Activated T-cell treated with anti-CD3 and anti-CD28 coated beads, Interleukin-2, amount 50 U/mL, for 72 hours (primary cell): Measurements from ENCODE around the gene ULK4. TPM values are rescaled to one million over a fixed set of nuclear protein-coding genes. Genes with fewer than 3 reads are reported as not detected.

Experiments
- ATAC-seq, 2 donors: fragments of 150-1000 bp; cut with Tn5 transposase; replicated peaks in 1 of 2; 2 replicates each; pipeline ENCODE4 v1.10.0; 2021; ENCODE audit warnings: moderate library complexity in 2 of 2, mild to moderate bottlenecking in 1 of 2
- DNase-seq, 2 donors: peaks; one replicate each; pipeline ENCODE4 v3.0.0; 2021 to 2022; ENCODE audit warnings: mixed read lengths in 1 of 2
- H3K27ac Mint-ChIP-seq: one replicate; pipeline ENCODE4 v1.8.0; 2022; ENCODE audit warnings: mild to moderate bottlenecking, moderate library complexity, mixed read lengths
- H3K27me3 Mint-ChIP-seq: one replicate; pipeline ENCODE4 v1.8.0; 2022; ENCODE audit warnings: low read depth, mixed read lengths
- H3K36me3 Mint-ChIP-seq, 2 donors: one replicate each; pipeline ENCODE4 v1.8.0; 2022; ENCODE audit warnings: mixed read lengths in 2 of 2, mild to moderate bottlenecking in 1 of 2; ENCODE audit not compliant: insufficient read depth in 2 of 2
- H3K4me1 Mint-ChIP-seq: one replicate; pipeline ENCODE4 v1.8.0; 2022; ENCODE audit warnings: low read depth, mixed read lengths
- H3K4me3 Mint-ChIP-seq, 2 donors: one replicate each; pipeline ENCODE4 v1.8.0; 2022; ENCODE audit warnings: mild to moderate bottlenecking in 2 of 2, mixed read lengths in 2 of 2, moderate library complexity in 2 of 2
- H3K9me3 Mint-ChIP-seq, 2 donors: one replicate each; pipeline ENCODE4 v1.8.0; 2022; ENCODE audit warnings: mixed read lengths in 2 of 2
- total RNA-seq, 2 donors: library from RNA; stranded (reverse); gene quantifications; one replicate each; pipeline ENCODE4 v1.2.3, GENCODE V29; 2022

The ULK4 gene
- total RNA-seq, 2 donors from 2014 or later: 8.0 to 11.1 TPM

DNA sequence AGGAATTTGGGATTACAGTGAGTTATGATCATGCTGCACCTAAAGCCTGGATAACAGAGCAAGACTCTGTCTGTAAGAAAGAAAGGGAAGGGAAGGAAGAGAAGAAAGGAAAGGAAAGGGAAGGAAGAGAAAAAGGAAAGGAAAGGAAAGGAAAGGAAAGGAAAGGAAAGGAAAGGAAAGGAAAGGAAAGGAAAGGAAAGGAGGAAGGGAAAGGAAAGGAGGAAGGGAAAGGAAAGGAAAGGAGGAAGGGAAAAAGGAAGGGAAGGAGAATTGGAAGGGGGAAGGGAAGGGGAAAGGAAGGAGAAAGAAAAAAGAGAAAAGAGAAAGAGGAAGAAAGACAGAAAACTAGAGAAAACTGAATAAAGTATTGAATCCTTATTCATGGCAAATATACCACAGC, 359.8 kb downstream of the ULK4 start:
- Mint-ChIP-seq H3K27me3 (peaks cover 5% of the 10 kb centered on the region), H3K27ac (no peak overlapping the region), H3K4me3 (no peak overlapping the region), H3K4me1 (peaks cover 6% of the 10 kb centered on the region), H3K9me3 (no peaks in the 10 kb centered on the region), H3K36me3 (no peaks in the 10 kb centered on the region)
- ATAC-seq (no peak), DNase-seq (no peak)

DNA sequence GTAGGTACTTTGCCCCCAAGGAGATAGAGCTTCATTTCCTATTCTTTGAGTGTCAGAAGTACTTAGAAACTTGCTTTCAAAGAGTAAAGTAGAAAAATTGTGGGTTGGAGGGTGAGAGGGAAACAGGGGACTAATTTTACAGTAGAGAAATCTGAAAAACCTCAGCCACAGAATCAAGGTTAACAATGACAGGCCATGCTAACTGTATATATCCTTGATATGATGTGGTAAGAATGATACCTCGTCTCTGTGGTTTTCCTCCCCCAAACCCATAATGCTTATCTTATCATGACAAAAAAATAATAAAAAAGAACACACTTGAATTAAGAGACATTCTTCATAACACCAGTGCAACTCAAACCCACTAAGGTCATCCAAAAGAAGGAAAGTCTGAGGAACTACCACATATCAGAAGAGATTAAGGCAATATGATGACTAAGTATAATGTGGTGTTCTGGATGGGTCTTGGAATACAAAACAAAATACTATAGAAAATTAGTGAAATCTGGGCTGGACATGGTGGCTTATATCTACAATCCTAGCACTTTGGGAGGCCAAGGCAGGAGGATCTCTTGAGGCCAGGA, 360.4 kb downstream of the ULK4 start:
- Mint-ChIP-seq H3K4me3 (no peak overlapping the region), H3K27ac (no peak overlapping the region), H3K36me3 (no peaks in the 10 kb centered on the region), H3K4me1 (peaks cover 6% of the 10 kb centered on the region), H3K27me3 (no peaks in the 10 kb centered on the region), H3K9me3 (peaks cover 0 to 1% of the 10 kb centered on the region in 2 donors)
- ATAC-seq (no peak), DNase-seq (no peak)

DNA sequence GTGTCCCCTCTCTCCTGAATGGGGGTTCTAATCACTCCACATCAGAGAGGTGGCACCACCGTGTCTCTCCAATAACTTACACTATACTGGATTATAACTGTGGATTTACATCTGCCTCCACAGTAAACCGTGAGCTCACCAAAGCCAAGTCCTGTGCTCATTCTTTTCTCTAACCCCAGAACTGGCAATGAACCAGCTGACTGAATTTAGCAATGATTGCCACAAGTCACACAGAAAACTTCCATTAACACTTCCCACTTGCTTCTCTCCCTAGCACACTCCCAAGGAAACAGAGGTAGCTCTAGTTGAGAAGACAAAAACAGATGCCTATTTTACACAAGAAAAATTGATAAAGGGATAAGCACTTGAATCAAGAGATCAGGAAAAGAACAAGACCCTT, 361.3 kb downstream of the ULK4 start:
- Mint-ChIP-seq H3K36me3 (no peaks in the 10 kb centered on the region), H3K27me3 (no peaks in the 10 kb centered on the region), H3K9me3 (peaks cover 0 to 4% of the 10 kb centered on the region in 2 donors), H3K4me1 (peaks cover 6% of the 10 kb centered on the region), H3K27ac (no peak overlapping the region), H3K4me3 (no peak overlapping the region)
- ATAC-seq: no peak
- DNase-seq: no peak

DNA sequence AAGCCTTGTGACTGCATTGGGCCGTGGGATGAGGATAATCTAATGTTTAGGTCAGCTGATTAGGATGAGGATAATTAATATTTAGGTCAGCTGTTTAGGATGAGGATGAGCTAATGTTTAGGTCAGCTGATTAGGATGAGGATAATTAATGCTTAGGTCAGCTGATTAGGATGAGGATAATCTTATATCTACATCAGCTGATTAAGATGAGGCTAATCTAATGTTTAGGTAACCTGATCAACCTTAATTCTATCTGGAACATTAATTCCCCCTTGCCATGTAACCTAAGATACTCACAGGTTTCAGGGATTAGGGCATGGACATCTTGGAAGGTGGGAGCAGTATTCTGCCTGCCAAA, 362.8 kb downstream of the ULK4 start:
- DNase-seq (no peak), ATAC-seq (no peak)
- Mint-ChIP-seq H3K4me3 (no peak overlapping the region), H3K27me3 (no peaks in the 10 kb centered on the region), H3K36me3 (no peaks in the 10 kb centered on the region), H3K4me1 (peaks cover 6% of the 10 kb centered on the region), H3K9me3 (peaks cover 0 to 4% of the 10 kb centered on the region in 2 donors), H3K27ac (no peak overlapping the region)

DNA sequence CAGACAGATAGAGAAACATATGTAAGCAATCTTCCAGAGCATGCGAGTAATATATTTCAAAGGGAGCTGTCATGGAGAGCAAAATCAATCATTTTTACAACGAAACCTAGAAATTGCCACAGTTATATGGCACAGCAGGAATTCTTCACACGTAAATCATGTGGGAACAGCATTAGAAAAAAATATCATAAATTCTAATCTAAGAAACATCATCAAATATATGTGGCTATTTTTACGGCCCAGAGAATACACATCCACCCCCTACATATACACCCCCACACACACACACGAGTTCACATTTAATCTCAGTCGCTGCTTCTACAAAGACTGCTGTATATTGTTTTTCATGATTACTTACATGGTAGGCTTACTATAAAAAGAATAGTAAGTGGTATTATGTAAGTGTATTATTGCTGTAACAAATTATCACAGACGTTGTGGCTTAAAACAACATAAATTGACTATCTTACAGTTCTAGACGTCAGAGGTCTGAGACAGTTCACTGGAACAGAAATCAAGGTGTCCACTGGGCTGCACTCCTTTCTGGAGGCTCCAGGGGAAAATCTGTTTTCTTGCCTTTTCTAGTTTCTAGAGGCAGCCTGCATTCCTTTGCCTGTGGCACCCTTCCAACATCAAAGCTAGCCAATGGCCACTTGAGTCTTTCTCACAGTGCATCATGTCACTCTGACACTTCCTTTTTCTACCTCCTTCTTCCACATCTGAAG, 363.3 kb downstream of the ULK4 start:
- no peak overlapping the region for H3K27ac Mint-ChIP-seq
- H3K4me1 Mint-ChIP-seq: peaks cover 6% of the 10 kb centered on the region
- ATAC-seq (no peak), DNase-seq (no peak)
- H3K36me3 Mint-ChIP-seq: no peaks in the 10 kb centered on the region
- no peak overlapping the region for H3K4me3 Mint-ChIP-seq
- peaks cover 0 to 4% of the 10 kb centered on the region in 2 donors for H3K9me3 Mint-ChIP-seq
- H3K27me3 Mint-ChIP-seq: no peaks in the 10 kb centered on the region

DNA sequence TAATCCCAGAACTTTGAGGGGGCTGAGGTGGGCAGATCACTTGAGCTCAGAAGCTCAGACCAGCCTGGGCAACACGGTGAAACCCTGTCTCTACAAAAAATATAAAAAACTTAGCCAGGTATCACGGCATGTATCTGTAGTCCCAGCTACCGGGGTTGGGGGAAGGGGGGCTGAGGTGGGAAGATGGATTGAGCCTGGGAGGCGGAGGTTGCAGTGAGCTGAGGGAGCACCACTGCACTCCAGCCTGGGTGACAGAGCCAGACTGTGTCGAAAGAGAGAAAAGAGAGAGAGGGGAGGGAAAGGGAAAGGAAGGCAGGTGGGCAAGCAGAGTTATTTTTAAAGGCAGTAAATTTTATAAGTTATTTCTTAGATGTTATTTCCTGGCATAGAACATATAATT, 368.1 kb downstream of the ULK4 start:
- ATAC-seq (no peak), DNase-seq (no peak)
- Mint-ChIP-seq H3K27me3 (no peaks in the 10 kb centered on the region), H3K4me1 (no peaks in the 10 kb centered on the region), H3K27ac (no peak overlapping the region), H3K9me3 (peaks cover 0 to 4% of the 10 kb centered on the region in 2 donors), H3K4me3 (no peak overlapping the region), H3K36me3 (no peaks in the 10 kb centered on the region)

DNA sequence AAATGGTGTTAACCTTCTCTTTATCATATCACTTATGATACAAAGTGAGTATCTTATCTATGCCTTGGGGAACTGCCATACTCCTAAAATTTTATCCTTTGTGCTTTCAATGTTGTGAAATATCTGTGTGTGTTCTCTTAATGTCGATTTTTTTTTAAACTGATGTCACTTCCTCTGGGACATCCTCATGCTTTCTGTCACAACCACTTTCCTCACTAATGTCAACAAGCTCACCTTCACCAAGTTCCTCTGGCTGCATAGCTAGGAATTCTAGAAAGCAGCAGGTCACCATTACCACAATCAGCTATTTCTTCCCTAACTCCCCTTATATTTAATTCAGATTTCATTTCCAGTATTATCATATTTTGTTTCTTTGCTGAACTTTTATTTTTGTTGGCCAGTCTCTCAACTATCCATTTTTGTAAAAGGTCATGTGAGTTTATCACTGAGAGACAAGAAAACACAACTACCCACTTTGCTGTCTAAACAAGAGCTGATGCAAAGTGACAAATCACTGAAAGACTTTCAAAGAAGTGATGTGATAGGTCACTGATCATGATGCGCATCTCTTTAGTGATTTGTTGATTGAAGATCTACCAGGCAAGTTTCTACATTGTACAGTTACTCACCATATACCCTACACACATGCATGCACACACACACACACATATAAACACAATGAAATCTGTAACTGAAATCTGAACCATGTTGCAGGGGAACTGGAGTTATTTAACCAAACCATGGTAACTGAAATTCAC, 369.0 kb downstream of the ULK4 start:
- no peak overlapping the region for H3K4me3 Mint-ChIP-seq
- H3K27me3 Mint-ChIP-seq: no peaks in the 10 kb centered on the region
- peaks cover 0 to 4% of the 10 kb centered on the region in 2 donors for H3K9me3 Mint-ChIP-seq
- ATAC-seq: no peak
- no peaks in the 10 kb centered on the region for H3K36me3 Mint-ChIP-seq
- H3K27ac Mint-ChIP-seq: no peak overlapping the region
- DNase-seq: no peak
- no peaks in the 10 kb centered on the region for H3K4me1 Mint-ChIP-seq

DNA sequence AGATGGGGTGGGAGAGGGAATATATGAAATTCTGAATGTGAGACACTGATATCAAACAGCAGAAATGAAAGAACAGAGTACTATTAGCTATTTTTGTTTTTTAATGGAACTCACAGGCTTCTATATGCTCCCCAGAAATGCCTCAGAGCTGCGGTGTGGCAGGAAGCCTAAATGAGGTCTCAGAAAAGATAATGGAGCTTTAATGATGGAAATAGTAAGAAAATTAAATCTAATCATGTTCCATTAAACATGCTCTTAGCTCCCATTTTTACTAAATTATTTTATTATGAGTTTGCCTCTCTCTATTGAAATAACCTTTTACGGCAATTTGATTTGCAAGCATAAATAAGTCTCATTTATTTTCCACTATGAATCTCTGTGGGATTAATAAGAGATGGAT, 378.9 kb downstream of the ULK4 start:
- DNase-seq: no peak
- ATAC-seq: no peak
- Mint-ChIP-seq H3K36me3 (no peaks in the 10 kb centered on the region), H3K27ac (no peak overlapping the region), H3K27me3 (no peaks in the 10 kb centered on the region), H3K4me1 (no peaks in the 10 kb centered on the region), H3K9me3 (no peaks in the 10 kb centered on the region), H3K4me3 (no peak overlapping the region)

DNA sequence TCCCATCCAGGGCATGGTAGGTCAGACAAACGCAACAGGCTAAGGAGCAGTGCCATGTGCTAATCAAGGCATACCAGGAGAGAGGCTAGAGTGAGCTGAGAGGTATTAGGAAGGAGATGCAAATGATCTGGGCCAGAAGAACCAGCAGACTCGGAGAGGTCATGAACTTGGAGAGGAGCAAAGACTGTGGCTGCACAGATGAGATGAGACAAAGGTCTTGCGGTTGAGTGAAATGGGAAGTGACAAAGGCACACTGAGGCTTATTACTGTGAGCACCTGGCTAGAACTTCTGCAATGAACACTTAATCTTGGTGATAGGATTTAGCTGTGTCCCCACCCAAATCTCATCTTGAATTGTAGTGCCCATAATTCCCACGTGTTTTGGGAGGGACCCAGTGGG, 380.2 kb downstream of the ULK4 start:
- no peak for DNase-seq
- Mint-ChIP-seq H3K27ac (no peak overlapping the region), H3K4me1 (no peaks in the 10 kb centered on the region), H3K4me3 (no peak overlapping the region), H3K9me3 (no peaks in the 10 kb centered on the region), H3K27me3 (no peaks in the 10 kb centered on the region), H3K36me3 (no peaks in the 10 kb centered on the region)
- no peak for ATAC-seq

DNA sequence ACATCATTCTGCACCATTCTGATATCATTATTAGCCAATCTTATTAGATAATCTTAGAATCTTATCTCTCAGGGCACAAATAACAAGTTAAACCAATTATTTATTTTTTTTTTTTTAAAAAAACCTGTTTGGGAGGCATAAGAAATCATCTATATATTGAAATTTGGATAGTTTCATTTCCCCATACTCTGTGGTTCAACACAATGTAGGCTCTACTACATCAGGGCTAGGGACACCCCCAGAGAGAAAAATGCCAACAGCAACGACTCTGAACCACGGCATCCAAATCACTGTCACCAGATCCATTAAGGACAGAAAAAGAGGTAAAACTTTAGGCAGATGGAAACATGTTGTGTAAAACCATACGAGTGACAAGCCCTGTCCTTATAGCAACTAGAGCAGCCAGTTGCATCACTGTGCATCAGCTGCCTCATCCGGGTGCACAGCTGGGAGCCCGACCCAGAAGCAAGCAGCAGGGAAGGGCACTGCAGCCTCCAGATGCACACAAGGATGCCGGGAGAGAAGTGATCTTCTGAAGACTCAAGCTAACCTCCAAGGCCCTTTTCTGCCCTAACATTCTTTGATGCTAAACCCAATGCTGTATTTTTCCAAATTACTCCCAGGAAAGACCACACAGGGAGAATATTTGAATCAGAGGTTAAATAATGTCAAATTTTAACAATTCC, 381.5 kb downstream of the ULK4 start:
- H3K27ac Mint-ChIP-seq: no peak overlapping the region
- H3K36me3 Mint-ChIP-seq: no peaks in the 10 kb centered on the region
- no peak overlapping the region for H3K4me3 Mint-ChIP-seq
- H3K4me1 Mint-ChIP-seq: no peaks in the 10 kb centered on the region
- no peak for ATAC-seq
- no peaks in the 10 kb centered on the region for H3K27me3 Mint-ChIP-seq
- no peak for DNase-seq
- H3K9me3 Mint-ChIP-seq: no peaks in the 10 kb centered on the region

DNA sequence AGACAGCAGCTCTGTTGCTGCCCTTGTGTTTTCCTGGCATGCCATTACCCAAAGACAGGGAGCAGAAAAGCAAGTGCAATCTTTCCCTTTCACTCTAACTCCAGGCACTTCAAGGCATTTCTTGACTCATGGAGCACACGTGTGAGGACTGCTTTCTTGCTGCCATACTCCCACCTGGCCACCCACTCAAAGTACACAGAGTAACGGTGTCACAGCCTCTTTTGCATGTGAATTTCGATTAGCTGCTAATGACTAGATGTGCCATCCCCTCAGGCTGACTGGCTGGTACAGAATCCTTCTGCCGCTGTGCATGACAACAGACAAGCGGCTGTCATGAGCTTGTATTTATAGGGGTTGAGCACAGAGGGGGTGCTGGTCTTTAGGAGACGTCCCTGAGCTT, 382.0 kb downstream of the ULK4 start:
- Mint-ChIP-seq H3K4me3 (no peak overlapping the region), H3K9me3 (no peaks in the 10 kb centered on the region), H3K36me3 (no peaks in the 10 kb centered on the region), H3K4me1 (no peaks in the 10 kb centered on the region), H3K27me3 (no peaks in the 10 kb centered on the region), H3K27ac (no peak overlapping the region)
- DNase-seq: no peak
- no peak for ATAC-seq

DNA sequence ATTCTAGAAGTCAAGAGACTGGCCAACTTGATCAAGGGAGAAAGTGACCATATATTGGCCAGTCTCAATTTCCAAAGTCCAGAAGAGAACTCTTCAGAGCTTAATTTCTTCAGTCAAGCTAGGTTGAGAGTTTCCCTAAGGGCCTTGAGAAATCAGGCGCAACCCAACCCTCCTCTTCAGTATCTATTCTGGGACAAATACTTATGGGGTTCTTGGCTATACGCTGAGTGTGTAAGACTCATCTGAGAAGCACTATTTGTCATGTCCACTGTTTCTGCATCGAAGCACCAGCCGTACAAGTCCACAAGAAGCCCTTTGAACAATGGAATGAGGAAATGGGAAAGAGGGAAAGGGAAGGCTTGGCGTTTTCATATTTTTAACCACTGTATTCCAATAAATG, 383.1 kb downstream of the ULK4 start:
- ATAC-seq (no peak), DNase-seq (no peak)
- H3K4me1 Mint-ChIP-seq: no peaks in the 10 kb centered on the region
- no peaks in the 10 kb centered on the region for H3K27me3 Mint-ChIP-seq
- no peak overlapping the region for H3K27ac Mint-ChIP-seq
- no peaks in the 10 kb centered on the region for H3K9me3 Mint-ChIP-seq
- H3K4me3 Mint-ChIP-seq: no peak overlapping the region
- no peaks in the 10 kb centered on the region for H3K36me3 Mint-ChIP-seq

DNA sequence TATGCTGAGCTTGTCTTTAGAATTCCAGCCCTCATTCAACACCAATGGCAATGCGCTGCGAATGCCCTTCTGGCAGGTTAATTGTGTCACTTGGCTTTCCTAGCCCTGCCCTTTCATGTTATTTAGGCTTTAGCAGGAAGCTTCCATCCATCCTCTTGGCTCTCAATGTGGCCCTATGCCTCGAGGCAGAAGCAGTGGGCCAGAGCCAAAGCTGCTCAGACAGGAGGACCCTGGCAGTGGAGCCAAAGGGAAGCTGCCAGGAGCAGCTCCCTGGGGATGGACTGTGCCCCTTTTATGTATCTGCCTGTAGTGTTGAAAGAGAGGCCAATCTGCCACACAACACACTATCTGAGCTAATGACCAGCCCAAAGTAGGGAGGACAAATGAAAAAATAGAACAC, 386.2 kb downstream of the ULK4 start:
- Mint-ChIP-seq H3K27me3 (no peaks in the 10 kb centered on the region), H3K4me1 (no peaks in the 10 kb centered on the region), H3K9me3 (no peaks in the 10 kb centered on the region), H3K27ac (no peak overlapping the region), H3K4me3 (no peak overlapping the region), H3K36me3 (no peaks in the 10 kb centered on the region)
- ATAC-seq: no peak
- DNase-seq: no peak
